ENCODE data around the gene TAF6L.
A peak's percentile ranks its signal among the peaks of the same experiment; 100 is the strongest.

Gene TAF6L

DNA sequence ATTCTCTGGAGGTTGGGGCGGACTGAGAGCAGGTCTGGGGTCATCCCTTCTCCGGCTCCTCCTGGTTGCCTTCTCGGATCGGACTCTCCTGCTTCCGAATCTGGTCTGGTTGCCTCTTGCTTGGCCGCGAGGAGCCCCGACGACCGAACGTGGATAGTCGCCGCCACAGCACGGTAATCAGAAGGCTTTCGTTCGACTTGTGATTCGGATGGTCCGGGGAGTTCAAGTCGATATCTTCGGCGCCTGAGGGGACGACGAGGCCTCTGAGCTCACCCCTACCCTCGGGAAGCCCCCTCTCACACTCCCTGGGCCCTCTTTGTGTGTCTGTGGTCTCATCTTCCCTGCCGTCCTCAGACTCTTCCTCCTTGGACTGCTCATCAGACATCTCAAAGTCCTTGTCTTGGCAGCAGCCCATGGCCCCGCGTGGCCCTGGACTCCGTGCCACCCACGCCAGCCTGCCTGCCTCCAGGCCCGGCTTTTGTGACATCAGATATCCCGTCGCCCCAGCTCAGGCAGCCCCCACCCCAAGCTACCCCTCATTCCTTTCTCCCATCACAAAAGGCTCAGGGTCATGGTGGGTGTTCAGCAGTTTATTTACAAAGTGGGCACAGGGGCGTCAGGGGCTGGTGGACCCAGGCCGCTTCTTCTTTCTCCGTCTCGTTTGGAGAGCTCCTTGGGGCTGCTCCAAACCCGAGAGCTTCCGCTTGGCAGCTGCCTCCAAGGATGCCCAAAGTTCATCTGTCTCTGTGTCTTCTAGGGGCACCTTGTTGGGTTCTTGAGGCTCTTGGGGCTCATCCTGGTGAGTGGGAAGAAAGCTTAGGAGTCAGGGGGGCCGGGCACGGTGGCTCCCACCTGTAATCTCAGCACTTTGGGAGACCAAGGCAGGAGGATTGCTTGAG, 61.4 kb downstream of the TAF6L start, which contains the start of gene TEX54:
Gene TEX54, minus strand, starts transcription at position 506 of the 899 bp plus-strand sequence.
- H3K27me3 ChIP-seq (replicated peaks), result no peaks in the 10 kb centered on the region
- peak; percentile 17 for DNase-seq
- in situ Hi-C loops (cut with HindIII; ENCODE audit: low pct_ligation_motif_present, low sequenced_read_pairs), result no loop called here
- peaks cover 38% of the 10 kb centered on the region for H3K36me3 ChIP-seq (replicated peaks)
- peak within 1 kb of the TSS; percentile 82 for H3K4me3 ChIP-seq (ENCODE audit: low read depth, low read length)
- peak within 1 kb of the TSS; percentile 98 for H3K27ac ChIP-seq
- TF ChIP-seq, protein P1, sequence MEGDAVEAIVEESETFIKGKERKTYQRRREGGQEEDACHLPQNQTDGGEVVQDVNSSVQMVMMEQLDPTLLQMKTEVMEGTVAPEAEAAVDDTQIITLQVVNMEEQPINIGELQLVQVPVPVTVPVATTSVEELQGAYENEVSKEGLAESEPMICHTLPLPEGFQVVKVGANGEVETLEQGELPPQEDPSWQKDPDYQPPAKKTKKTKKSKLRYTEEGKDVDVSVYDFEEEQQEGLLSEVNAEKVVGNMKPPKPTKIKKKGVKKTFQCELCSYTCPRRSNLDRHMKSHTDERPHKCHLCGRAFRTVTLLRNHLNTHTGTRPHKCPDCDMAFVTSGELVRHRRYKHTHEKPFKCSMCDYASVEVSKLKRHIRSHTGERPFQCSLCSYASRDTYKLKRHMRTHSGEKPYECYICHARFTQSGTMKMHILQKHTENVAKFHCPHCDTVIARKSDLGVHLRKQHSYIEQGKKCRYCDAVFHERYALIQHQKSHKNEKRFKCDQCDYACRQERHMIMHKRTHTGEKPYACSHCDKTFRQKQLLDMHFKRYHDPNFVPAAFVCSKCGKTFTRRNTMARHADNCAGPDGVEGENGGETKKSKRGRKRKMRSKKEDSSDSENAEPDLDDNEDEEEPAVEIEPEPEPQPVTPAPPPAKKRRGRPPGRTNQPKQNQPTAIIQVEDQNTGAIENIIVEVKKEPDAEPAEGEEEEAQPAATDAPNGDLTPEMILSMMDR (IDR thresholded peaks at IDR 0.05; ENCODE audit: low read depth, low read length, missing control alignments), result no peak

DNA sequence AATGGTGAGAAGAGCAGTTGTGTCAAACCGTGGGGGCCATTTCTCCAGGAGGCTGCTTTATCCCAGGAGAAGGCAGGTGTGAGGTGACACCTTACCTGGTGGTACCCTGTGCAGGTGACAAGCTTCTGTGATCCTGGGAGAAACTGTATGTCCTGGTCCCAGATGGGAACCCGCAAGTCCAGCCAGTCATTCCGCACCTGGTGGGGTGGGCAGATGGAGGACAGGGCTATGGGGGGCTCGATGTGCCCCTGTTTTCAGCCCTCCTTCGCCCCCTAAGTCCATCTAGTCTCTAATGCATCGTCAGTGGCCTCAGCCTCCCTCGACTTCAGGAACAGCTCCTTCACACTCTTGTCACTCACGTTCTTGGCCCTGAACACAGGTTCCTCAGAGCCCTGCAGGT, 64.1 kb downstream of the TAF6L start:
- Histone ChIP-seq H3K36me3 (replicated peaks) (peaks cover 24% of the 10 kb centered on the region), H3K27me3 (replicated peaks) (no peaks in the 10 kb centered on the region), H3K4me3 (ENCODE audit: low read depth, low read length) (no peak overlapping the region), H3K27ac (no peak overlapping the region)
- no peak for DNase-seq
- TF ChIP-seq, protein P1 (IDR thresholded peaks at IDR 0.05; ENCODE audit: low read depth, low read length, missing control alignments), result no peak
- in situ Hi-C loops (cut with HindIII; ENCODE audit: low pct_ligation_motif_present, low sequenced_read_pairs), result no loop called here
